ENCODE results near the gene ADARB1. TPM values are rescaled to one million over a fixed set of nuclear protein-coding genes. Genes with fewer than 3 reads are reported as not detected.

ADARB1 gene
- total and polyA plus RNA-seq, 2 experiments from 2014 or later, result 4.8 to 14.8 TPM

DNA sequence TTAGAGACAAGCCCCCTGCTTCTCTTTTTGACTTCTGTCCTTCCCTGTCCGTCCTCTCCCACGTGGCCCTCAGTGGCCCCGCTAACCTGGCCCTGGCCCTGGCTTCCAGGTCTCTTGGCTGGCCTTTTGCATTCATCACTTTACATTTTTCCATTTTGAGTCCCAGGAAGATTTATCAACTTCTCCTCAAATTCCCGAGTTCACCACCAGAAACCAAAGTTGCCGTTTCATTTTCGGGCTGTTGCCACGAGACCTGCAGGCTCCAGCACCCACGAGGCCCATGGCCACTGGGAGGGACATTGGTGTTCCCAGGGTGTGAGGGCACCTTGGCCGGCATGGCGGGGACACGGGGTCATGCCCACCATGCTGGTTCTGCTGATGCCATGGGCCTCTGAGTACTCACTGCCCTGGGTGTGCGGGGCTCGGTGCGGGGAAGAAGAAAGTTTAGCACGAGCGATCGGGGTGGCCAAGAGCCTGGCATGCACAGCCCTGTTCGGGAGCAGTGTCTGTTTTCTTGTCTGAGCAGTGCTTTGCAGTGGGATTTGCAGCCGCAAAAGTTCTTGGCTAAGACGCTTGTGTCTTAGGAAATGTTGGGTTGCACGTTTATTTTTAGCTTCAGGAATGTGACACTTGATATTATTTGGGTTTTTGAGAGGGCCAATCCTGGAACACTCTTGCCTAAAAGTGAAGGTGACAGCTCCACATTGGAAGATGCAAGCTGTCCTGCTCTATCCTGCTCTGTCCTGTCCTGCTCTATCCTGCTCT is 40.4 kb upstream of the ADARB1 start (continued):
- TF ChIP-seq, protein P1, sequence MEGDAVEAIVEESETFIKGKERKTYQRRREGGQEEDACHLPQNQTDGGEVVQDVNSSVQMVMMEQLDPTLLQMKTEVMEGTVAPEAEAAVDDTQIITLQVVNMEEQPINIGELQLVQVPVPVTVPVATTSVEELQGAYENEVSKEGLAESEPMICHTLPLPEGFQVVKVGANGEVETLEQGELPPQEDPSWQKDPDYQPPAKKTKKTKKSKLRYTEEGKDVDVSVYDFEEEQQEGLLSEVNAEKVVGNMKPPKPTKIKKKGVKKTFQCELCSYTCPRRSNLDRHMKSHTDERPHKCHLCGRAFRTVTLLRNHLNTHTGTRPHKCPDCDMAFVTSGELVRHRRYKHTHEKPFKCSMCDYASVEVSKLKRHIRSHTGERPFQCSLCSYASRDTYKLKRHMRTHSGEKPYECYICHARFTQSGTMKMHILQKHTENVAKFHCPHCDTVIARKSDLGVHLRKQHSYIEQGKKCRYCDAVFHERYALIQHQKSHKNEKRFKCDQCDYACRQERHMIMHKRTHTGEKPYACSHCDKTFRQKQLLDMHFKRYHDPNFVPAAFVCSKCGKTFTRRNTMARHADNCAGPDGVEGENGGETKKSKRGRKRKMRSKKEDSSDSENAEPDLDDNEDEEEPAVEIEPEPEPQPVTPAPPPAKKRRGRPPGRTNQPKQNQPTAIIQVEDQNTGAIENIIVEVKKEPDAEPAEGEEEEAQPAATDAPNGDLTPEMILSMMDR (conservative IDR thresholded peaks at IDR 0.05; ENCODE audit: low read depth in 2 of 2), result no peak
- TF ChIP-seq CREB1 (CRISPR knock-in tag; IDR thresholded peaks at IDR 0.05; ENCODE audit: low read depth) (no peak), EZH2phosphoT487 (IDR thresholded peaks at IDR 0.05; ENCODE audit: unreplicated experiment) (no peak), EZH2 (IDR thresholded peaks at IDR 0.05; ENCODE audit: low read depth, unreplicated experiment) (no peak), STAT1 (IDR thresholded peaks at IDR 0.05; ENCODE audit: unreplicated experiment) (no peak), ZNF114 (CRISPR knock-in tag; IDR thresholded peaks at IDR 0.05) (no peak), NANOG (IDR thresholded peaks at IDR 0.05; ENCODE audit: borderline replicate concordance) (no peak)

DNA sequence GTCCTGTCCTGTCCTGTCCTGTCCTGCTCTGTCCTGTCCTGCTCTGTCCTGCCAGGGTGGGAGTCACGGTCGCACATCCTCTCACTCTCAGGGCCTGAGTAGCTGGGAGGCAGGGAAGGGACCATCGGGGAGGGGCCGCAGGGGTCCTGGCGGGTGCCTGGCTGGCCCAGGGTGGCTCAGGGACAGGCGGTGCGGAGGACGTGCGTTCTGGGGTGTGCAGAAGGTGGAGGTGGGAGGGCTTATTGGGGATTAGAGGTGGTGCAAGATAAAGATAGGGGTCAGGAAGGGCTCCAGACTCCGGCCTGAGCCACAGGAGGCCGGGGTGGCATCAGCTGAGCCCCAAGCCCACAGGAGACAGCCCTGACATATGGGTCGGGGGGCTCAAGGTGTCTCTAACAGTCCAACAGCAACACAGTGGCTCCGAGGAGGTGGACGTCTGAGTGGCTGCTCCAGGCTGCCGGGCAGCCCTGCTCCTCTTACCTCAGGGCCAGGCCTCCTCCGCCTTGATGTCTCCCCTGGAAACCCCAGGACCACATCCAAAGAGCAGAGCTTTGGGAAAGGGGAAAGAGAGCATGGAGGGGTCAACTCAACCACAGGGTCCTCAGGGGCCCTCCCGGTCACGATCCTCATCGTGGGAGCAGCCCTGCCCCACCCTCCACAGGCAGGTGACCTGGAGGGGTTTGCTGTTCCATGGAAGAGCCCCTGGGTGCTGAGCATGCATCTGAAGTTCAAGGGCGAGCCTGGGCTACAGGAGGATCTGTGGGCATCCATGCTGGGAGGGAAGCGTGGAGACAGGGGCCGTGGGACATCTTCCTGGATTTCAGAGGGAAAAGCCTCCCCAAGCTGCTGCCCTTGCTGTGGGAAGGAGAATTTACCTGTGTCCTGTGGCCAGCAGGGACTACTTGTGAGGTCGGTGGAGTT is 39.6 kb upstream of the ADARB1 start:
- no peak overlapping the region for H3K4me3 Mint-ChIP-seq
- DNase-seq (ENCODE audit: low spot score) (no peak), ATAC-seq (no peak)
- Histone ChIP-seq H4K20me1 (replicated peaks; ENCODE audit: insufficient read depth) (no peaks in the 10 kb centered on the region), H3K4me2 (no peak overlapping the region), H3K36me3 (ENCODE audit: insufficient read depth) (no peaks in the 10 kb centered on the region), H3K4me1 (ENCODE audit: insufficient read depth) (peaks cover 21% of the 10 kb centered on the region), H3K27me3 (ENCODE audit: insufficient read depth) (no peaks in the 10 kb centered on the region), H3K9me2 (ENCODE audit: insufficient read depth) (no peaks in the 10 kb centered on the region), H3K4me3 (no peak overlapping the region), H3K27ac (ENCODE audit: low read depth) (no peak overlapping the region), H3K79me2 (replicated peaks; ENCODE audit: insufficient read depth) (no peaks in the 10 kb centered on the region), H2AFZ (no peak overlapping the region), H3F3A (replicated peaks; ENCODE audit: low read depth) (no peaks in the 10 kb centered on the region)
- H3K4me1 Mint-ChIP-seq, result peaks cover 28% of the 10 kb centered on the region
- TF ChIP-seq ZNF331 (CRISPR knock-in tag; IDR thresholded peaks at IDR 0.05; ENCODE audit: low read depth), result no peak
- TF ChIP-seq NANOG (IDR thresholded peaks at IDR 0.05; ENCODE audit: borderline replicate concordance), result no peak
- TF ChIP-seq STAT1 (IDR thresholded peaks at IDR 0.05; ENCODE audit: unreplicated experiment), result no peak
- TF ChIP-seq EZH2 (IDR thresholded peaks at IDR 0.05; ENCODE audit: low read depth, unreplicated experiment), result no peak
- TF ChIP-seq, protein P2, sequence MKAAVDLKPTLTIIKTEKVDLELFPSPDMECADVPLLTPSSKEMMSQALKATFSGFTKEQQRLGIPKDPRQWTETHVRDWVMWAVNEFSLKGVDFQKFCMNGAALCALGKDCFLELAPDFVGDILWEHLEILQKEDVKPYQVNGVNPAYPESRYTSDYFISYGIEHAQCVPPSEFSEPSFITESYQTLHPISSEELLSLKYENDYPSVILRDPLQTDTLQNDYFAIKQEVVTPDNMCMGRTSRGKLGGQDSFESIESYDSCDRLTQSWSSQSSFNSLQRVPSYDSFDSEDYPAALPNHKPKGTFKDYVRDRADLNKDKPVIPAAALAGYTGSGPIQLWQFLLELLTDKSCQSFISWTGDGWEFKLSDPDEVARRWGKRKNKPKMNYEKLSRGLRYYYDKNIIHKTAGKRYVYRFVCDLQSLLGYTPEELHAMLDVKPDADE (IDR thresholded peaks at IDR 0.05), result no peak
- H3K27ac Mint-ChIP-seq, result no peak overlapping the region
- peaks cover 13% of the 10 kb centered on the region for H3K27me3 Mint-ChIP-seq (ENCODE audit: insufficient read depth, low read depth, poor library complexity)
- H3K36me3 Mint-ChIP-seq (ENCODE audit: low read depth), result peaks cover 3% of the 10 kb centered on the region; the same call in 1 of the 3 replicates
- H3K9me3 Mint-ChIP-seq, result peaks cover 8% of the 10 kb centered on the region
